A172 (cell line): ENCODE results near the gene AAGAB. TPM values are rescaled to one million over a fixed set of nuclear protein-coding genes. Genes with fewer than 3 reads are reported as not detected.
"Not testable (repeated sequence)": the region's sequence is repeated elsewhere in the genome, so short reads cannot be mapped to it uniquely, and the experiment has no call there.

Experiments
- DNase-seq: peaks from one replicate; pipeline ENCODE4 v3.0.0-alpha.2; 2015; ENCODE audit warnings: low spot score
- total RNA-seq: library from RNA; depleted of rRNA; stranded (reverse); fragments of >200 nt; shearing (Covaris generic); gene quantifications from 2 replicates; pipeline ENCODE4 v1.2.3, GENCODE V29; 2014

Gene AAGAB
- total RNA-seq, 1 experiment from 2014 or later: 78.1 TPM

GRCh38 chr15:67253101-67253500 lies 1.4 kb downstream of the AAGAB start:
- no peak for DNase-seq

GRCh38 chr15:67251318-67251717 lies 3.1 kb downstream of the AAGAB start:
- DNase-seq: no peak

- no peak for DNase-seq
Observed at GRCh38 chr15:67249830-67250229, 4.6 kb downstream of the AAGAB start.

GRCh38 chr15:67248011-67248505 lies 6.4 kb downstream of the AAGAB start:
- DNase-seq: no peak

- DNase-seq: not testable (repeated sequence)
Observed at GRCh38 chr15:67246606-67247005, 7.9 kb downstream of the AAGAB start.

- DNase-seq: no peak
Observed at GRCh38 chr15:67244971-67245478, 9.4 kb downstream of the AAGAB start.

- no peak for DNase-seq
Observed at GRCh38 chr15:67242708-67243111, 11.8 kb downstream of the AAGAB start.

GRCh38 chr15:67241132-67241855 lies 13.2 kb downstream of the AAGAB start:
- DNase-seq: no peak

- peak; percentile 13 for DNase-seq
Observed at GRCh38 chr15:67240235-67241131, 14.0 kb downstream of the AAGAB start.

GRCh38 chr15:67232591-67232990 lies 21.9 kb downstream of the AAGAB start:
- DNase-seq: no peak

GRCh38 chr15:67230504-67230903 lies 24.0 kb downstream of the AAGAB start:
- no peak for DNase-seq

GRCh38 chr15:67228286-67228685 lies 26.2 kb downstream of the AAGAB start:
- no peak for DNase-seq

- DNase-seq: no peak
Observed at GRCh38 chr15:67227846-67228245, 26.6 kb downstream of the AAGAB start.

GRCh38 chr15:67227431-67227830 lies 27.0 kb downstream of the AAGAB start:
- no peak for DNase-seq

- DNase-seq: no peak
Observed at GRCh38 chr15:67225336-67225735, 29.1 kb downstream of the AAGAB start.

- DNase-seq: no peak
Observed at GRCh38 chr15:67224889-67225288, 29.6 kb downstream of the AAGAB start.

- DNase-seq: no peak
Observed at GRCh38 chr15:67219288-67219687, 35.2 kb downstream of the AAGAB start.

- no peak for DNase-seq
Observed at GRCh38 chr15:67218428-67218827, 36.0 kb downstream of the AAGAB start.

GRCh38 chr15:67216859-67217258 lies 37.6 kb downstream of the AAGAB start:
- DNase-seq: no peak

GRCh38 chr15:67215102-67215501 lies 39.4 kb downstream of the AAGAB start:
- no peak for DNase-seq

GRCh38 chr15:67212684-67213367 lies 41.6 kb downstream of the AAGAB start:
- no peak for DNase-seq
